ENCODE results near the gene IL18RAP.
A peak's percentile ranks its signal among the peaks of the same experiment; 100 is the strongest.

The IL18RAP gene

DNA sequence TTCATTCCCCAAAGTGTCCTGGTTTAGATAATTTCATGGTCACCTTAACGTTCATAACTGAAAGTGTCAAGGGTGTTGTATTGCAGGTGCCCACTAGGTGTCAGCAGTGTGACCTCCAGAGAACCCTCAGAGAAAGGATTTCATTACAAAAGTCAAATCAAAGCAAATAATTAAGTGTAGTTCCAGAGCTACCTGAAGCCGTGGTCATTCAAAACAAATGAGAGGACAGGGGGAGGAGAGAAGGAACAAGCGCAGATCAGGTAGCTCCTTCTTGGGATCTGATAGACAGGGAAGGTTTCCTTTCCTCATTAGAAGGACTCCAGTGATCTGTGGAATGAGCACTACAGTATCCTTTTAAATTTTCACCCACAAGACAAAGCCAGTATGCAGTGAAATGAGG is 50.1 kb downstream of the IL18RAP start, which contains the start of gene SLC9A4:
SLC9A4 (plus strand) TSS at position 207 of the 400 bp plus-strand sequence. CDS start 534 bp downstream, outside the sequence.
- TF ChIP-seq ZNF8 (CRISPR knock-in tag; IDR thresholded peaks at IDR 0.05) (no peak), OSR1 (CRISPR knock-in tag; IDR thresholded peaks at IDR 0.05) (no peak), ZFP30 (CRISPR knock-in tag; IDR thresholded peaks at IDR 0.05) (no peak), ZNF565 (CRISPR knock-in tag; conservative IDR thresholded peaks at IDR 0.05; ENCODE audit: low read depth) (no peak), ZFP3 (CRISPR knock-in tag; IDR thresholded peaks at IDR 0.05) (no peak), CSDC2 (CRISPR knock-in tag; IDR thresholded peaks at IDR 0.05) (no peak), RARB (CRISPR knock-in tag; IDR thresholded peaks at IDR 0.05) (no peak)
- TF ChIP-seq, protein P1, sequence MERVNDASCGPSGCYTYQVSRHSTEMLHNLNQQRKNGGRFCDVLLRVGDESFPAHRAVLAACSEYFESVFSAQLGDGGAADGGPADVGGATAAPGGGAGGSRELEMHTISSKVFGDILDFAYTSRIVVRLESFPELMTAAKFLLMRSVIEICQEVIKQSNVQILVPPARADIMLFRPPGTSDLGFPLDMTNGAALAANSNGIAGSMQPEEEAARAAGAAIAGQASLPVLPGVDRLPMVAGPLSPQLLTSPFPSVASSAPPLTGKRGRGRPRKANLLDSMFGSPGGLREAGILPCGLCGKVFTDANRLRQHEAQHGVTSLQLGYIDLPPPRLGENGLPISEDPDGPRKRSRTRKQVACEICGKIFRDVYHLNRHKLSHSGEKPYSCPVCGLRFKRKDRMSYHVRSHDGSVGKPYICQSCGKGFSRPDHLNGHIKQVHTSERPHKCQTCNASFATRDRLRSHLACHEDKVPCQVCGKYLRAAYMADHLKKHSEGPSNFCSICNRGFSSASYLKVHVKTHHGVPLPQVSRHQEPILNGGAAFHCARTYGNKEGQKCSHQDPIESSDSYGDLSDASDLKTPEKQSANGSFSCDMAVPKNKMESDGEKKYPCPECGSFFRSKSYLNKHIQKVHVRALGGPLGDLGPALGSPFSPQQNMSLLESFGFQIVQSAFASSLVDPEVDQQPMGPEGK (CRISPR knock-in tag; IDR thresholded peaks at IDR 0.05; ENCODE audit: borderline replicate concordance): no peak
- TF ChIP-seq, protein P2, sequence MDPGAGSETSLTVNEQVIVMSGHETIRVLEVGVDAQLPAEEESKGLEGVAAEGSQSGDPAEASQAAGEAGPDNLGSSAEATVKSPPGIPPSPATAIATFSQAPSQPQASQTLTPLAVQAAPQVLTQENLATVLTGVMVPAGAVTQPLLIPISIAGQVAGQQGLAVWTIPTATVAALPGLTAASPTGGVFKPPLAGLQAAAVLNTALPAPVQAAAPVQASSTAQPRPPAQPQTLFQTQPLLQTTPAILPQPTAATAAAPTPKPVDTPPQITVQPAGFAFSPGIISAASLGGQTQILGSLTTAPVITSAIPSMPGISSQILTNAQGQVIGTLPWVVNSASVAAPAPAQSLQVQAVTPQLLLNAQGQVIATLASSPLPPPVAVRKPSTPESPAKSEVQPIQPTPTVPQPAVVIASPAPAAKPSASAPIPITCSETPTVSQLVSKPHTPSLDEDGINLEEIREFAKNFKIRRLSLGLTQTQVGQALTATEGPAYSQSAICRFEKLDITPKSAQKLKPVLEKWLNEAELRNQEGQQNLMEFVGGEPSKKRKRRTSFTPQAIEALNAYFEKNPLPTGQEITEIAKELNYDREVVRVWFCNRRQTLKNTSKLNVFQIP (CRISPR knock-in tag; IDR thresholded peaks at IDR 0.05; ENCODE audit: borderline replicate concordance, low read depth): no peak
- TF ChIP-seq, protein P3, sequence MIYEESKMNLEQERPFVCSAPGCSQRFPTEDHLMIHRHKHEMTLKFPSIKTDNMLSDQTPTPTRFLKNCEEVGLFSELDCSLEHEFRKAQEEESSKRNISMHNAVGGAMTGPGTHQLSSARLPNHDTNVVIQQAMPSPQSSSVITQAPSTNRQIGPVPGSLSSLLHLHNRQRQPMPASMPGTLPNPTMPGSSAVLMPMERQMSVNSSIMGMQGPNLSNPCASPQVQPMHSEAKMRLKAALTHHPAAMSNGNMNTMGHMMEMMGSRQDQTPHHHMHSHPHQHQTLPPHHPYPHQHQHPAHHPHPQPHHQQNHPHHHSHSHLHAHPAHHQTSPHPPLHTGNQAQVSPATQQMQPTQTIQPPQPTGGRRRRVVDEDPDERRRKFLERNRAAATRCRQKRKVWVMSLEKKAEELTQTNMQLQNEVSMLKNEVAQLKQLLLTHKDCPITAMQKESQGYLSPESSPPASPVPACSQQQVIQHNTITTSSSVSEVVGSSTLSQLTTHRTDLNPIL (CRISPR knock-in tag; IDR thresholded peaks at IDR 0.05; ENCODE audit: low read depth): no peak
- ATAC-seq: peak; percentile 79

DNA sequence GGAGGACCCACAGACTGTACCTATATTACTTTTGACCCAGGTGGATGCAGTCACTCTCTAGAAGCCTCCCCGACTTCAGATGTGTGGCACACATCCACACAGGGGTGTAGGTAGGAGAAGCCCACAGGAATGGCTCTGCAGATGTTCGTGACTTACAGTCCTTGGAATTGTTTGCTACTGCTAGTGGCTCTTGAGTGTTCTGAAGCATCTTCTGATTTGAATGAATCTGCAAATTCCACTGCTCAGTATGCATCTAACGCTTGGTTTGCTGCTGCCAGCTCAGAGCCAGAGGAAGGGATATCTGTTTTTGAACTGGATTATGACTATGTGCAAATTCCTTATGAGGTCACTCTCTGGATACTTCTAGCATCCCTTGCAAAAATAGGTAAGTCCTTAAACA is 50.7 kb downstream of the IL18RAP start:
- no peak for TF ChIP-seq ZNF8 (CRISPR knock-in tag; IDR thresholded peaks at IDR 0.05)
- ATAC-seq: peak; percentile 18; the same call in 1 of the 3 replicates

DNA sequence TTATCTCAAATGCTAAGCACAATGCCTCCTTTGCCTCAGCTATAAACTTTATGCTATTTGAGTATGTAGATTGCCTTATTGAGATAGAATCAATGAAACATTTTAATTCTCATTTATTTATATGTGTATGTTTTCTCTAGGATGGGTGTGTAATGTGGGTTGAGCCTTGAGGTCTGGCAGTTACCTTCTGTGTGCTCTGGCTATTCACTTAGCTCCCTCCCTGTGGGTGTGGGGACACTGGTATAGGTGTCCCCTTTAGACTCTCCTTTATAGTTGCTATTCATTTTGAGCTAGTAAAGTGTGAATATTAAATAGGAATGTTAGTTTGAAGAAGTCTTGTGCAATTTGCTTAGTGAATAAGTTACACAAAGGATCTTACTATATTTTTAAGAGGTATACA is 51.8 kb downstream of the IL18RAP start:
- ATAC-seq: no peak

DNA sequence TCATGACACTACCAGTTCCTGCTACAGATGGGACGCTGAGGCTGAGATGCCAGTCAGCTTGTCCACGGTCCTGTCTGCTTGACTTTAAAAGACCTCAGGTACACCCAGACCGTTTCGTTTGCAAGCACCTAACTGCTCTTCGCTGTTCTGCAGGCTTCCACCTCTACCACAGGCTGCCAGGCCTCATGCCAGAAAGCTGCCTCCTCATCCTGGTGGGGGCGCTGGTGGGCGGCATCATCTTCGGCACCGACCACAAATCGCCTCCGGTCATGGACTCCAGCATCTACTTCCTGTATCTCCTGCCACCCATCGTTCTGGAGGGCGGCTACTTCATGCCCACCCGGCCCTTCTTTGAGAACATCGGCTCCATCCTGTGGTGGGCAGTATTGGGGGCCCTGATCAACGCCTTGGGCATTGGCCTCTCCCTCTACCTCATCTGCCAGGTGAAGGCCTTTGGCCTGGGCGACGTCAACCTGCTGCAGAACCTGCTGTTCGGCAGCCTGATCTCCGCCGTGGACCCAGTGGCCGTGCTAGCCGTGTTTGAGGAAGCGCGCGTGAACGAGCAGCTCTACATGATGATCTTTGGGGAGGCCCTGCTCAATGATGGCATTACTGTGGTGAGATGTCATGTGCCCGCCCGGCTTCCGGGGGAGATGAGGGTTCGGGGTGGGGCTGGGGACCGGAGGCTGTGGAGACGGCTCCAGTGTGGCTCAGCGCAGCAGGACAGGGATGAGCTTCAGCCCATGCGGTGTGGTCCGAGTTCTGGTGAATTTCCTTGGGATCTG is 55.9 kb downstream of the IL18RAP start:
- TF ChIP-seq ESRRG (CRISPR knock-in tag; IDR thresholded peaks at IDR 0.05): no peak
- no peak for TF ChIP-seq CSDC2 (CRISPR knock-in tag; IDR thresholded peaks at IDR 0.05)
- no peak for TF ChIP-seq ZNF70 (CRISPR knock-in tag; IDR thresholded peaks at IDR 0.05)
- TF ChIP-seq BACH2 (CRISPR knock-in tag; IDR thresholded peaks at IDR 0.05; ENCODE audit: borderline replicate concordance): no peak
- no peak for TF ChIP-seq ARNTL (CRISPR knock-in tag; IDR thresholded peaks at IDR 0.05; ENCODE audit: borderline replicate concordance, low read depth)
- no peak for TF ChIP-seq ISL1 (CRISPR knock-in tag; IDR thresholded peaks at IDR 0.05)

More for the DNA sequence above, 51.8 kb downstream of the IL18RAP start:
- no peak for TF ChIP-seq ZFP30 (CRISPR knock-in tag; IDR thresholded peaks at IDR 0.05)
- no peak for TF ChIP-seq TCF4 (CRISPR knock-in tag; IDR thresholded peaks at IDR 0.05; ENCODE audit: borderline replicate concordance)
- no peak for TF ChIP-seq RARB (CRISPR knock-in tag; IDR thresholded peaks at IDR 0.05)
- TF ChIP-seq ISL1 (CRISPR knock-in tag; IDR thresholded peaks at IDR 0.05): no peak
- TF ChIP-seq BACH2 (CRISPR knock-in tag; IDR thresholded peaks at IDR 0.05; ENCODE audit: borderline replicate concordance): no peak
- TF ChIP-seq, protein P2 (CRISPR knock-in tag; IDR thresholded peaks at IDR 0.05; ENCODE audit: borderline replicate concordance, low read depth): no peak
- TF ChIP-seq CSDC2 (CRISPR knock-in tag; IDR thresholded peaks at IDR 0.05): no peak
- TF ChIP-seq OSR1 (CRISPR knock-in tag; IDR thresholded peaks at IDR 0.05): no peak
- no peak for TF ChIP-seq ESRRG (CRISPR knock-in tag; IDR thresholded peaks at IDR 0.05)

DNA sequence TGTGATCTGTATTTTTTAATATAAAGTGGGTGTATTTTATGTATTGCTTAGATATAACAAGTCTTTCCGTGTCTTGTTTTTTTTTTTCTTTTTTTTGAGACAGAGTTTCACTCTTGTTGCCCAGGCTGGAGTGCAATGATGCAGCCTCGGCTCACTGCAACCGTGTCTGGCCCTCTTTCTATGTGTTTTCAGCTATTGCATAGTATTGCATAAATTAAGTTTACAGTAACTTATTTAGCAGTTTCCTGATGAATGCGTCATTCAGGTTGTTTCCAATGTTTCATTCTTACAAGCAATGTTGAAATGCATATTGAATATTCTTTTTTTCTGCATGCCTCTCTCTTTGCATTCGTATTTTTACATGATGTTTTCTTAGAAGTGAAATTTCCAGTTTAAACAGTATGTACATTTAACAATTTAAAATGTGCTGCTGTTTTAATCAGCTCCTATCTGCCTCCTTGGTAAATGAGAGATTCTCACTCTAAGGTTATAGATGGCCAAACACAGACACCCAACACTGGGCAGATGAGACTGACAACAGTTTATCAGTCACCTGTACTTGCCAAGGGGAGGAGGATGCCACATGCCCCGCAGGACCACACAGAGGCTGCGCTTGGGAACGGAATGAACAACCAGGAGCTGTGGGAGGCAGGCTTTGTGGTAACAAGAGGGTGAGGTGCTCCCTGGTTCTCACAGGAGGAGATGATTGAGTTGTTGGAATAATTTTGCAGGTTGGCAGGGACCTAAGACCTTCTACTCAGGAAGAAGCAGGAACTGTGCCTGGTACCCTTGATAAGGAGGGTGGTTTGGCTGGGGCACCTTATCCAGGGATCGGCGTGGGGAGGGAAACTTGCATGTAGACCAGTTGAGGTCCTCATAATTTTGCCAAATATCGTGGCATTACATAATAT is 57.6 kb downstream of the IL18RAP start:
- no peak for ATAC-seq
- TF ChIP-seq ZC3H10 (CRISPR knock-in tag; IDR thresholded peaks at IDR 0.05): no peak
- no peak for TF ChIP-seq OSR1 (CRISPR knock-in tag; IDR thresholded peaks at IDR 0.05)
- TF ChIP-seq TOX (CRISPR knock-in tag; IDR thresholded peaks at IDR 0.05; ENCODE audit: borderline replicate concordance): no peak
- no peak for TF ChIP-seq GLIS3 (CRISPR knock-in tag; IDR thresholded peaks at IDR 0.05)
- TF ChIP-seq ESRRG (CRISPR knock-in tag; IDR thresholded peaks at IDR 0.05): no peak
- TF ChIP-seq ZNF8 (CRISPR knock-in tag; IDR thresholded peaks at IDR 0.05): no peak
- TF ChIP-seq, protein P3 (CRISPR knock-in tag; IDR thresholded peaks at IDR 0.05; ENCODE audit: low read depth): no peak
- TF ChIP-seq ARNTL (CRISPR knock-in tag; IDR thresholded peaks at IDR 0.05; ENCODE audit: borderline replicate concordance, low read depth): no peak
- TF ChIP-seq, protein P1 (CRISPR knock-in tag; IDR thresholded peaks at IDR 0.05; ENCODE audit: borderline replicate concordance): no peak
- TF ChIP-seq ZFP3 (CRISPR knock-in tag; IDR thresholded peaks at IDR 0.05): no peak
- TF ChIP-seq CSDC2 (CRISPR knock-in tag; IDR thresholded peaks at IDR 0.05): no peak
- TF ChIP-seq RARB (CRISPR knock-in tag; IDR thresholded peaks at IDR 0.05): no peak
- no peak for TF ChIP-seq ISL1 (CRISPR knock-in tag; IDR thresholded peaks at IDR 0.05)
- TF ChIP-seq ZFP30 (CRISPR knock-in tag; IDR thresholded peaks at IDR 0.05): no peak
- no peak for TF ChIP-seq SNAI2 (CRISPR knock-in tag; IDR thresholded peaks at IDR 0.05)

More for the DNA sequence above, 55.9 kb downstream of the IL18RAP start:
- ATAC-seq: no peak; the same call in 2 of the 3 replicates

Measured in SK-N-SH treated with all-trans-retinoic acid at 6 μM for 48 hours (cell line).